Subcutaneous adipose tissue (tissue), 4 donors: ENCODE data around the gene SF3B1. TPM values are rescaled to one million over a fixed set of nuclear protein-coding genes. Genes with fewer than 3 reads are reported as not detected.

Source experiments
- CTCF ChIP-seq: fragments of 450-650 bp; IDR thresholded peaks from one replicate; pipeline ENCODE4 v1.5.1; 2016; ENCODE audit warnings: low read depth, mild to moderate bottlenecking, control low read depth, antibody characterized with exemption, moderate library complexity
- total RNA-seq, 4 donors: library from RNA; depleted of rRNA; stranded (reverse); fragments of >200 nt; gene quantifications; one replicate each; pipeline ENCODE4 v1.1.0, GENCODE V29; 2016

SF3B1 gene
- total RNA-seq, 4 donors from 2014 or later, result 390 to 510 (median 406) TPM

GRCh38 chr2:197455428-197455827 lies 20.6 kb upstream of the SF3B1 start:
- no peak for TF ChIP-seq CTCF

GRCh38 chr2:197454923-197455322 lies 20.1 kb upstream of the SF3B1 start:
- TF ChIP-seq CTCF, result no peak

GRCh38 chr2:197453914-197454398 lies 19.1 kb upstream of the SF3B1 start:
- no peak for TF ChIP-seq CTCF

- TF ChIP-seq CTCF, result no peak
Measured at GRCh38 chr2:197453123-197453913, 18.5 kb upstream of the SF3B1 start, which contains the start of gene COQ10B. Gene COQ10B, plus strand, starts transcription at chr2:197453552. Its CDS starts 9 bp downstream, at chr2:197453561.

GRCh38 chr2:197452754-197453122 lies 17.9 kb upstream of the SF3B1 start:
- no peak for TF ChIP-seq CTCF

- TF ChIP-seq CTCF, result no peak
Measured at GRCh38 chr2:197450465-197450864, 15.6 kb upstream of the SF3B1 start.

- no peak for TF ChIP-seq CTCF
Measured at GRCh38 chr2:197446844-197447243, 12.0 kb upstream of the SF3B1 start.
